HG02981 (cell line): ENCODE data around the gene GSTM2.

Source experiments
- ATAC-seq: cut with Tn5 transposase; IDR thresholded peaks from one replicate; pipeline ENCODE4 v1.9.1; 2021; ENCODE audit warnings: mild to moderate bottlenecking, moderate library complexity; ENCODE audit not compliant: unreplicated experiment

The GSTM2 gene

GRCh38 chr1:109667452-109668122 is at the start of gene GSTM2:
TSS of gene GSTM2 (plus strand) at chr1:109668057. CDS start at chr1:109668116, 59 bp downstream.
- peak; percentile 87 for ATAC-seq

GRCh38 chr1:109618661-109619575 is 48.9 kb upstream of the GSTM2 start:
- ATAC-seq: no peak

GRCh38 chr1:109619576-109620400 is 48.1 kb upstream of the GSTM2 start, which contains the start of the genes AMPD2 and GNAT2:
TSS of gene AMPD2 (plus strand) at chr1:109619837. CDS start at chr1:109621176, 1,339 bp downstream.
TSS of gene GNAT2 (minus strand) at chr1:109619616. CDS start at chr1:109612870, 6,746 bp downstream.
- peak; percentile 55 for ATAC-seq

GRCh38 chr1:109620401-109620791 is 47.5 kb upstream of the GSTM2 start:
- no peak for ATAC-seq

- ATAC-seq: peak; percentile 68
Measured at GRCh38 chr1:109620841-109621286, 47.0 kb upstream of the GSTM2 start.

GRCh38 chr1:109621379-109622136 is 46.3 kb upstream of the GSTM2 start:
- no peak for ATAC-seq

- ATAC-seq: no peak
Measured at GRCh38 chr1:109622137-109622892, 45.5 kb upstream of the GSTM2 start.

GRCh38 chr1:109622895-109623294 is 45.0 kb upstream of the GSTM2 start:
- no peak for ATAC-seq

GRCh38 chr1:109623601-109624161 is 44.2 kb upstream of the GSTM2 start:
- no peak for ATAC-seq

- ATAC-seq: no peak
Measured at GRCh38 chr1:109624201-109625010, 43.5 kb upstream of the GSTM2 start.

GRCh38 chr1:109625176-109625575 is 42.7 kb upstream of the GSTM2 start:
- no peak for ATAC-seq

GRCh38 chr1:109625601-109626560 is 42.0 kb upstream of the GSTM2 start:
- no peak for ATAC-seq

GRCh38 chr1:109626682-109627408 is 41.0 kb upstream of the GSTM2 start:
- no peak for ATAC-seq

GRCh38 chr1:109627692-109628399 is 40.0 kb upstream of the GSTM2 start:
- ATAC-seq: no peak

GRCh38 chr1:109628540-109629321 is 39.1 kb upstream of the GSTM2 start:
- ATAC-seq: no peak
